ENCODE data around the gene IER2. TPM values are rescaled to one million over a fixed set of nuclear protein-coding genes. Genes with fewer than 3 reads are reported as not detected.

The IER2 gene
- total and polyA plus RNA-seq, 2 of the 8 experiments (the other 6 are each of a cell fraction or from before 2014, with no cell fraction given) = 84.5 to 138 TPM

DNA sequence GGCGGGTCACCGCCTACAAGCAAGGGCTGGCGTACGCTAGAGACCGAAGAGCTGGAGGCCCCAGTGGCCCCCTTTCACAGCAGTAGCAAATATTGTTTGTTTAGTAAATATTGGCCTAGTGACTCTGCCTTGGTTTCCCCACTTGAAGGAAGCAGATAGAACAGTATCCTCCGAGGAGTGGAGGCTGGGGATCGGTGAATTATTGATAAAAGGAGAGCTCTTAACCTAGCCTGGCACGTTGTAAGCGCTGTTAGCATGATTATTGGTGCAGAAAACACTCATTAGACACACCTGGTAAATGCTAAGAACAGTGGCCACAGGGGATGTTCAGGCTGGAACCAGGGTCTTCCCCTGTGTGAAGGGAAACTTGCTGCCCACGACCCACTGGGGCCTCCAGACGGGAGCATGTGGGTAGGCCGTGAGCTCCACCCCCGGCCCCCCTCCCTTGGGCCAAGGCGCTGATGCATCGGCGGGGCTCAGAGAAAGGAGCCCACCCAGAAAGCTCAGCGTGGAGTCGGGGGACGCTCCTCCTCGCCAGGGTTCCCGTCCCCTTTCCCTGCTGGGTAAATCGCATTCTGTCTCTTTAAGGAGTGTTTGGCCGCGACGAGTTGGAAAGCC, 2.3 kb downstream of the IER2 start:
- Histone ChIP-seq H3K23me2 (ENCODE audit: low read depth, low read length) (peaks cover 24% of the 10 kb centered on the region), H3K18ac (ENCODE audit: extremely low read depth, low read length) (peak overlapping the region; percentile 96), H4K5ac (ENCODE audit: insufficient read length, low read depth, low read length) (peak overlapping the region; percentile 93), H3K36me3 (ENCODE audit: control insufficient read depth in 2 of 4, insufficient read depth in 4 of 4, low read length in 3 of 4) (peaks cover 0 to 7% (median 2%) of the 10 kb centered on the region in 4 experiments; a peak in 2 of 8 replicates), H2BK120ac (replicated peaks; ENCODE audit: low read depth, low read length) (peak overlapping the region; percentile 95), H3K9me3 (ENCODE audit: insufficient read depth in 2 of 2, low read depth in 1 of 2, low read length in 1 of 2) (no peaks in the 10 kb centered on the region), H3K56ac (replicated peaks; ENCODE audit: insufficient read length, low read depth, low read length) (peak overlapping the region; percentile 75), H3K23ac (ENCODE audit: insufficient read length) (no peak overlapping the region), H3K4me3 (ENCODE audit: extremely low read depth in 1 of 4, insufficient read depth in 2 of 4, low read depth in 3 of 4, low read length in 4 of 4) (peak overlapping the region; percentile 90 to 99 (median 92)), H3K4me1 (replicated peaks in 1 of 4; ENCODE audit: control insufficient read depth in 3 of 4, insufficient read depth in 4 of 4, low read length in 3 of 4) (peaks cover 0 to 10% (median 7%) of the 10 kb centered on the region in 4 experiments), H3K27ac (ENCODE audit: low read depth, low read length) (peak overlapping the region; percentile 97), H3K4me2 (ENCODE audit: insufficient read depth in 1 of 2, low read depth in 2 of 2, low read length in 2 of 2) (peak overlapping the region; percentile 77 to 82), H2AFZ (ENCODE audit: low read length) (no peak overlapping the region), H3K14ac (ENCODE audit: insufficient read length) (no peak overlapping the region), H3K79me1 (ENCODE audit: low read depth, low read length) (peaks cover 8% of the 10 kb centered on the region), H3K9ac (replicated peaks in 1 of 4; ENCODE audit: extremely low read depth in 1 of 4, low read depth in 3 of 4, low read length in 3 of 4) (peak overlapping the region; percentile 91 to 97 (median 94)), H2BK12ac (ENCODE audit: low read depth, low read length) (peak overlapping the region; percentile 94), H4K91ac (replicated peaks; ENCODE audit: insufficient read length, low read length) (peak overlapping the region; percentile 90), H2BK5ac (ENCODE audit: low read depth, low read length) (peak overlapping the region; percentile 99), H3K27me3 (replicated peaks in 1 of 4; ENCODE audit: control insufficient read depth in 3 of 4, extremely low read depth in 1 of 4, insufficient read depth in 3 of 4, low read length in 3 of 4) (no peaks in the 10 kb centered on the region; a peak in 2 of 7 replicates), H4K8ac (ENCODE audit: extremely low read depth, insufficient read depth, low read length) (peak overlapping the region; percentile 95), H3K4ac (replicated peaks; ENCODE audit: insufficient read length, low read depth, low read length) (peak overlapping the region; percentile 76), H2AK5ac (ENCODE audit: low read depth, low read length) (peak overlapping the region; percentile 99), H2BK15ac (ENCODE audit: low read length) (peak overlapping the region; percentile 92; the same call in 1 of the 2 replicates), H3K79me2 (ENCODE audit: control insufficient read depth in 1 of 2, insufficient read depth in 2 of 2, low read length in 2 of 2) (peaks cover 17 to 46% of the 10 kb centered on the region in 2 experiments), H2BK20ac (ENCODE audit: low read length) (no peak overlapping the region), H4K20me1 (replicated peaks in 1 of 2; ENCODE audit: control insufficient read depth in 1 of 2, insufficient read depth in 2 of 2, low read length in 2 of 2) (peaks cover 7 to 11% of the 10 kb centered on the region in 2 experiments)
- DNase-seq (ENCODE audit: low read depth in 1 of 2, low spot score in 2 of 2) (no peak), FAIRE-seq (no peak)
- 4% methylated on average over 25 of the region's 25 CpGs; no CpG with 5 or more reads in 1 of the 2 experiments for WGBS, 2 experiments (ENCODE audit: extremely low coverage in 1 of 2, insufficient coverage in 1 of 2, insufficient read length in 1 of 2, insufficient replicate concordance in 2 of 2, low coverage in 1 of 2, low lambda C conversion rate in 2 of 2, missing lambda C conversion rate in 1 of 2)
- POLR2A ChIA-PET (ENCODE audit: partially characterized antibody) = interaction anchor here (0.7 to 9.6 kb wide), 67 partner anchors 10 to 855 kb away, joined by 3 to 530 read pairs (median 4); partner anchors contain the start of genes CALR, LYL1, NACC1 and TRMT1
- CTCF ChIA-PET (ENCODE audit: partially characterized antibody) = interaction anchor here (0.6 to 2.0 kb wide), 7 partner anchors 12 to 121 kb away, joined by 3 to 9 read pairs (median 6); no protein-coding TSS in a partner anchor
- TF ChIP-seq SP2 (IDR thresholded peaks at IDR 0.05; ENCODE audit: low read length) (no peak), KDM4A (IDR thresholded peaks at IDR 0.05; ENCODE audit: low read depth, low read length, severe bottlenecking) (no peak), CREB1 (IDR thresholded peaks at IDR 0.05) (no peak), POLR2A (IDR thresholded peaks at IDR 0.05; ENCODE audit: control extremely low read depth in 1 of 2, low read depth in 2 of 2, low read length in 2 of 2) (no peak), SP4 (IDR thresholded peaks at IDR 0.05; ENCODE audit: low read length) (0 out of 2 replicates have a peak, but pooled peaks have one; percentile 31), GTF2F1 (IDR thresholded peaks at IDR 0.05; ENCODE audit: borderline replicate concordance, low read depth, low read length) (no peak), POU5F1 (IDR thresholded peaks at IDR 0.05; ENCODE audit: low read depth, low read length) (no peak), RXRA (IDR thresholded peaks at IDR 0.05; ENCODE audit: insufficient read depth, low read depth, low read length) (no peak), HDAC2 (IDR thresholded peaks at IDR 0.05; ENCODE audit: borderline replicate concordance in 1 of 2, low read depth in 2 of 2, low read length in 2 of 2) (peak; percentile 18 to 72; a peak in 1 of 4 replicates), SIX5 (IDR thresholded peaks at IDR 0.05; ENCODE audit: low read depth, low read length) (no peak), PHF8 (conservative IDR thresholded peaks at IDR 0.05; ENCODE audit: low read depth, low read length) (0 out of 2 replicates have a peak, but pooled peaks have one; percentile 29), RFX5 (IDR thresholded peaks at IDR 0.05; ENCODE audit: borderline replicate concordance, low read depth, low read length) (no peak), TCF12 (IDR thresholded peaks at IDR 0.05; ENCODE audit: low read depth, low read length) (no peak)

Measured in H1 (cell line).